Medulla oblongata (tissue), 1 donor: ENCODE results near the gene ARL6IP1.
"Not testable (repeated sequence)": the region's sequence is repeated elsewhere in the genome, so short reads cannot be mapped to it uniquely, and the experiment has no call there.

ENCODE experiments used
- DNase-seq: peaks from one replicate; pipeline ENCODE4 v3.0.0-alpha.2; 2015; ENCODE audit errors: extremely low spot score

The ARL6IP1 gene

DNA sequence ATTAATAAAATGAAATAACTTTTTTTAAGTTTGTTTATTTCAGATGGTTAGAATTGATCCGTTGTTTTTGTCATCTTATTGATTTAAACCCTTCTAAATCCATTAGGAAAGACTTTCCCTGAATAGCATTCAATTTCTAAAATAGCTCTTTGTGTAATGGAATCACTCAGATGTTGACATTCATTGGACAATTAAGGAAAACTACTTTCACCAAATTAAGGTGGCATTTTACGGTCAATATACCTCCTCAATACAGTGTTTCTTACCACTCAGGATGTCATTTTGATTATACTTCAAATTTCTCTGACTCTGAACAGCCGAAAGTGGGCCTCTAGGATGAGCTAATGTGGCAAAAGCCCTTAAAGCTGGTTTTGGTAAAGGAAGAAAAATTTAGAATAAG is 1.8 kb downstream of the ARL6IP1 start:
- DNase-seq, result no peak

DNA sequence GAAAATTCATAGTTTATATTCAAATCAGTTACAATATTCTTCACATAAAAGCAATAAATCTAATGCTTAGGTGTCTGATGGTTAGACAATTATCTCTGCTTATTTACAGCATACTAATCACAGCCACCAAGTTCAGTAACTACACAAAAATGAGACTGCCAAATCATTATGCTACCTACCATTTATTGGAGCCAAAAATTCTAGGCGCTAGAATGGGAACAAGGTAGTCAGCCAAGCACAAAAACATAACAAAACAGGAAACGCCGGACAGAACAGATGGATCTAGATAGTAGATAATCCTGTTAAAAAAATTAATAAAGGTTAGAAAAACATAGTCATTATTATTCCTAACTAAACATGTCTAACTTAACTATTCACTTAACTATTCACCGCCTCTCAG is 3.6 kb downstream of the ARL6IP1 start:
- DNase-seq, result no peak

DNA sequence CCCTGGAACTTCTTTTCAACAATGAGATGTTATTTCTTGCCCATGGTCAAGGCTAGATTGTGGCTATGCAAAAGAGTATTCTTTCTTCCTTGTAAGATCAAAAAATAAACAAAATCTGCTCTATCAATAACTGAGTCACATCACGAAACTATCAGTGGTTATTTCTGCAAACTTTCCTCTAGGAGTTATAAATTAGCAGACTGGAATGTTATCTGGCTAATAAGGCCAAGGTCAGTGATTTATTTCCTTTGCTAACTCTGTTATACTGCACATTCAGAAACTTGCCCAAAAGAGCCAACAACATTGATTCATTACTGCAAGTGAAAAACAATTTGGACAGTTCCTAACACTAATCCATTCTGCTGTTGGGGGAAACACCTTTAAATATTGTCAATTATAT is 5.0 kb downstream of the ARL6IP1 start:
- no peak for DNase-seq

DNA sequence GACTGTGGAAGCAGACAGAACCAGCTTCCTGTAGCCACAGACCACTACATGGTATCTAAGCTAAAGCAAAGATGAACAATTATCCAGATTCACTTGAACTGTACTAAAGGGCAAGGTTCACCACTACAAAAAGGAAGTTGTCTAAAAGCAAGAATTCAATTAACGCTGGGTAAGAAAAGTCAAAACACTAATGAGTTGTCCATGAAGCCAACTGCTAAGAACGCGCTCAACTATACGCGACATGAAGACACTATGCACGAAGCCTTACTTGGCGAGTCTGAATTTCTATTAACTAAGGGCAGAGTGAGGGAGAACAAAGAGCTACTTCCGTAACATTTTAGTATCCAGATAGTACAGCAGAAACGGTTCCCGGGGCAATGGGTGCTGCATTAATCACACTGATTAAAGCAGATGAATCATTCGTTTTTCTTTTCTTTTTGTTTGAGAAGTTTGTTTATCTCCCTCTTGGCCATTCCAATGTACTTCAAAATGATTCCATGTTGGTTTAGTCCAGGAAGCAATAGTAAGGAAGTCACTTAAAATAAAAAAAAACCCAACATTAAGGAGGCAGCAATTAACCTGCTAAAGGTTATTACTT is 8.4 kb downstream of the ARL6IP1 start:
- DNase-seq, result no peak

DNA sequence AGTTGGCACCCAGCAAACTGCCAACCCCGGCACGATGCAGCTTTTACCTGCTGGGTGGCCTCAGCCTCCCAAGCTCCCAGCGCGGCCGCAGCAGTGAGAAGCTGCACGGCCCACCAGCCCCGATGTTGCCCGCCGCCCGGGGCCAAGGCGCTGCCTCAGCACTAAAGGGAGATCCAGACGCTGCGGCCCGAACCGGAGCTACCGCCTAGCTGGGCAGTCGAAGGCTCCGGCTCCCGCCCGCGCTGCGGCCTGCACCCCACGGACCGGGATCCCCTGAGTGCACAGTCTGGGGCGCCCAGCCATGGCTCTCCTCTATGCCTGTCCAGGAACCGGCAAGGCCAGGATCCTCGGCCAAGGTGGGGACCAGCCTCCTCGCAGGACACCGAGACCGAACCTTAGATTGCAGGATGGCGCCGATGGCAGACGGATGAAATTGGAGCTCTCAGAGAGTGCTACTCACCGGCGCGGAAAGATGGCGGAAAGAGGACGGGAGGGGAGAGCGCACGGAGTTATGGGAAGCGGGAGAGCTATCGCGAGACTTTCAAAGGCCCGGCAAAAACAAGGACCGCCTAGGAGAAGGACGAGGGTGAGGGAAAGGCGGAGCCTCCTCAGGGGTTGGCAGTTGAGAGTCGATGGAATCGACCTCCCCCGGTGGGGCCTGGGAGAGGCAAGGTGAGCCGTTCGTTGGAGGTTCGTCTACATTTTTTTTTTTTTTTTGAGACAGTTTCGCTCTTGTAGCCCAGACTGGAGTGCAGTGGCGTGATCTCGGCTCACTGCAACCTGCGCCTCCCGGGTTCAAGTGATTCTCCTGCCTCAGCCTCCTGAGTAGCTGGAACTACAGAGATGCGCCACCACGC is 11.3 kb downstream of the ARL6IP1 start, which contains the start of gene RPS15A:
Gene RPS15A, minus strand, starts transcription at position 485 of the 857 bp plus-strand sequence. CDS start 1,221 bp downstream, outside the sequence.
- DNase-seq, result peak; percentile 98

DNA sequence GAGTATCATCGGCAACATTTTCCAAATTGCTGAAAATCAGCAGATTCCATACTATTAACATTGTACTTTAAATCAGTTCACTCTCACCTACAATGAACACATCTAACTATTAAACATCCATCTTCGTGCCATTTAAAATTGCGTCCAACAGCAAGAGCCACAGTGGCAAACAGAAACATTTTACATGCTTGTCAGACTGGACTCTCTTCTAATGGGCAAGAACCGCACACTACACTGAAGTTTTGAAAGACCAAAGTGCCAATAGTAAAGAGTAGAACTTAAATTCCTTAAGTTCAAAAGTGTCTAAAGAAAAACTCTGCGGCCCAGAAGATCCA is 11.9 kb downstream of the ARL6IP1 start:
- peak; percentile 28 for DNase-seq

DNA sequence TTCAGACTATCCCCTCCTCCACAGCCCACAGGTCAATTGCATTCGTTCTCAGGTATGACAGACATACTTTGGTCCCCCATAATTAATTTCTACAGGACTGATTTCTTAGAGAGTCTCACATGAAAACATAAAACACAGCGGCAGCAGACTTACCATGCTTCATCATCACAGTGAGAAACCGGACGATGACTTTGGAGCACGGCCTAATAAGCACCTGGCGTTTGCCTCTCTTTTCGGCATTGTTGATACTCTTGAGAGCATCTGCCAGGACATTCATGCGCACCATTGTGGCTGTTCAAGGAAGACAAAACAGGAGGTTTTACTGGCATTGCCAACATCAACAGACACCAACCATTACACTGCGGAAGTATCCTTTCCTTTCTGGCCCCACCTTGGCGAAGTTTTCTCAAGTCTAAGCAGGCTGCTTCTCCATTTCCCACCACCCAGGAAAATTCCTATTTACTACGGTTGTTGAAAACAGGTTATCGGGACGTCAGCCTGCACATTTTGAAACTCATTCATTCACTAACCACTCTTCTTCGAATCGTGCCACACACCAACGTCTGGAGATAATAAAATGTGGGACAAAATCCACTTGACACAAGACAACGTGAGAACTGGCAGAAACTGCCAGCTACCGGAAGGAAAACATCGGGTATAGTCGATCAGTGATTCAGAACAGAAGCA is 12.4 kb downstream of the ARL6IP1 start:
- DNase-seq, result no peak

DNA sequence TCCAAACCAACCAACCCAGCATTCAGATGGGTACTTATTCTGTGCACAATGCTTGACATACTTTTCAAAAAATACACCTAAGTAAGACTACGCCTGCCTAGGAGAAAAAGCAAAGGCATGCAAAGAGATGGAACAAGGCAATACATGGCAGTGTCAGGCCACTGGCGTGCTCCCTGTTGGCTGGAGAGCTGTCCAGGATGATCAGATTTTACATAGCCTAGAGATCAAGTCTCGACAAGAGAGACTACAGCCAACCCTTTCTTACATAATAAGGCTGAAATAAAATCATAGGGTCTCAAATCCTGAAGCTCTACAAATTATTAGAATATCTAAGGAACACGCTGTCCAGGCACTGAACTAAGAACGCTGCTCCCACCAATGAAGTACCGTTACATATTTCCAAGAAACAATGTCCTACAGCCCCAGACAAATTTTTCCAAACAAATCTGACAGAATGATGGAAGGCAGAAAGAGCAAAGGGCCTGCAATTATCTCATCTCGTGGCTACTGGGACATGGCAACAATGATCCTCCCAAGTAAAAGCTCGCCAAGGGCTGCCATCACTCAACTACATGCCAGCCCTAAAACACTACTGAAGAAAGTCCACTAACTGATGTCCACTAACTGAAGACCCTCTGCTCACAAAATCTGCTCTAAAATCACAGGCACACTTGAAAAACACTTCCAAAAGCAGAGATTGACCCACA is 16.3 kb downstream of the ARL6IP1 start:
- DNase-seq, result no peak

DNA sequence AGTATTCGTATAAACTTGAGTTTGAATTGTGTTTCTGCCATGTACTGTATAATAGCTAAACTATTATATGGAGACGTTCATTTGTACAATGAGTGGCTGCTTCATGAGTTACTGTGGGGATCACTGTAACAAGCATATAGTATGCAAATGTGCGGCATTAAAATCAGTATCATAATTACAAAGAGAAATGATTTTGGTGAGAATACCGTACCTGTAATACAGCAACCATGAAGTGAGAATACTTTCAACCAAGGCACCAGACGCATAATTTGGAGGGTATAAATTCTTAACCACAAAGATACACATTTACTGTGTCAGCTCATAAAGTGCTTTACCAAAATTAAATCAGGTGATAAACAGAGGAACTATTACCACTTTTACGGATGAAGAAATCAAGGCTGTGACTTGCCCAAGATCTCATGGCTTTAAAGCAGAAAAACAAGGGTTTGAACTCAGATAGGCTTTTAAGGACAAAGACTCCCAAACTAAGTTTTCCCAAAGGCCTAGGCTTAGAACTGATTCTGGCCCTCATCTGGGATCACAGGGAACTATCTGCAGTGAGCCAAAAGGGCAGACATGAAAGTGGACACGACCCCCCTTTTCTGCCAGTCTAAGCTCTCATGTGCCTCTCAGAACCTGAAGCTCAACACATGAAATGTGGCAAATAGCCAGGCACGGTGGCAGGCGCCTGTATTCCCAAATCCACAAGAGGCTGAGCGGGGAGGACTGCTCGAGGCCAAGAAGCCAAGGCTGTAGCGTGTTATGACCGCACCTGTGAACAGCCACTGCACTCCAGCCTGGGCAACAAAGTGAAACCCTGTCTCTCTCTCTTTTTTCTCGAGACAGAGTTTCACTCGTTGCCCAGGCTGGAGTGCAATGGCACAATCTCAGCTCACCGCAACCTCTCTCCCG is 17.7 kb downstream of the ARL6IP1 start:
- no peak for DNase-seq

DNA sequence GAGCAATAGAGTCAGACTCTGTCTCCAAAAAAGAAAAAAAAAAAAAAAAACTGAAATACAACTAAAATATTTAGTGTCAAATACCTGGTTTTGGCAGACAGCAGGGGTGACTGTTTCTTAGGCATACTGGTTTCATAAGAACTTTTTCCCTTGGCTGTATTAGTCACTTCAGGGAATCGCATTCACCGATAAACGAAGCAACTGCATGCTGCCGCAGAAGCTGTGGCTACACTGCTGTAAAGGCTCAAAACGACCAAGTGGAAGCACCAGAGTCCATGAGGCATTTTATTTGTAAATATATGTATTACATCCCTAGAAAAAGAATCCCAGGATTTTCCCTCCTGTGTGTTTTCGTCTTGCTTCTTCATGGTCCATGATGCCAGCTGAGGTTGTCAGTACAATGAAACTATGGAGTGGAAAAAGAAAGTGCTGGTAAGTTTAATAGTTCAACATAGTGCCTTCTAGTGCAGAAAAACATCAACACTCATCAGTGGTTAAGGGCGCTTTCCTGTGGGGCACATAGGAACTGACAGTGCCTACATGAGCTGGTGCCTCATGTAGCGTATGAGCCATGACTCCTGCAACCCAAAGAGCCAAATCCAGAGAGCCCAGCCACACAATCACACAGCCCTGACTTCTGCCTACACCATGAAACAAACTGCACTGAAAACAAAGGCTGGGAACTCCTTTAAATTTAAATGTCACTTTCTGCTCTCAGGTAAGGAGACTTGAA is 18.5 kb downstream of the ARL6IP1 start:
- no peak for DNase-seq

DNA sequence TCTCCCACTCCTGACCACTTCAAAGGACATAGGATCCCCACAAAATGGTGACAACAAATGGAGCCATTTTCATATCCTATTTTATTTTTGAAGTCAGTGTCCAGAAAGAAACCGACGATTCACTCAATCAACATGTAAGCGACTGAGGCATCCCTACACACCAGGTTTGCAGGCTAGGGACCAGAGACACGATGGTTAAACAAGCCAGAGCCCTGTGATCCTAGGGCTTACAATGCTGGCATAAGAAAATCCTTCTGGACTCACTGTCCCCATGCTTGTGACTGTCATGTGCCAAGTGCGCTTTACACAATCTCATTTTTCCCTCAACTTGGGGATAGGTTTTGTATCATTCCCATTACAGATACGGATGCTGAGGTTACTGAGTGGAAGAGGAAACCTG is 20.1 kb downstream of the ARL6IP1 start:
- DNase-seq, result not testable (repeated sequence)

DNA sequence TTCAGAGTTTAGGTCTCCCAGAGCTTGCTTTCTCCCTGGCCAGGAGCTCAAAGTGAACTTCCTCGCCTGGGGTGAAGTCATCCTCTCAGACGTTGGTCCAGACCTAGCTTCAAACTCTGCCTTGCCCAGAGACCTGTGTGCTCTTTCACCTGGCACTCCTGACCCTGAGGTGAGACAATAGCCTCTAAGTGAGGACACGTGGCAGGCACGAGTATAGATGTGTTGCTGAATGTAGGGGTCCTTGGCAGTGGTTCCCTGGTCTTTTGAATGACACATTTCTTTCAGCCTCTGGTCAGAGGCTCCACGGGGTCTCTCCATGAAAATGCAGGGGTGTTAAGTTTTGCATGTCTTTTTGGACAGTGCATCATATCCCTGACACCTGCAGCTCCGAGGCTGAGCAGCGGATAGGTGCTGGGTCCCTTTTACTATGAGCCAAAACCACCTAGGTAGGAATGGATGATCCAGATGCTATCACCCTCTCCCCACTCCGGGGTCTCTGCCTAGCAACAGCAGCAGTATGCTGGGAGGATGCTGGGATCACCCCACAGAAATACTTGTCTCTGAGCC is 20.8 kb downstream of the ARL6IP1 start:
- DNase-seq, result not testable (repeated sequence)

DNA sequence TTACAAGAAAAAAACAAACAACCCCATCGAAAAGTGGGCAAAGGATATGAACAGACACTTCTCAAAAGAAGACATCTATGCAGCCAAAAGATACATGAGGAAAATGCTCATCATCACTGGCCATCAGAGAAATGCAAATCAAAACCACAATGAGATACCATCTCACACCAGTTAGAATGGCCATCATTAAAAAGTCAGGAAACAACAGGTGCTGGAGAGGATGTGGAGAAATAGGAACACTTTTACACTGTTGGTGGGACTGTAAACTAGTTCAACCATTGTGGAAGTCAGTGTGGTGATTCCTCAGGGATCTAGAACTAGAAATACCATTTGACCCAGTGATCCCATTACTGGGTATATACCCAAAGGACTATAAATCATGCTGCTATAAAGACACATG is 23.7 kb downstream of the ARL6IP1 start:
- DNase-seq, result not testable (repeated sequence)

DNA sequence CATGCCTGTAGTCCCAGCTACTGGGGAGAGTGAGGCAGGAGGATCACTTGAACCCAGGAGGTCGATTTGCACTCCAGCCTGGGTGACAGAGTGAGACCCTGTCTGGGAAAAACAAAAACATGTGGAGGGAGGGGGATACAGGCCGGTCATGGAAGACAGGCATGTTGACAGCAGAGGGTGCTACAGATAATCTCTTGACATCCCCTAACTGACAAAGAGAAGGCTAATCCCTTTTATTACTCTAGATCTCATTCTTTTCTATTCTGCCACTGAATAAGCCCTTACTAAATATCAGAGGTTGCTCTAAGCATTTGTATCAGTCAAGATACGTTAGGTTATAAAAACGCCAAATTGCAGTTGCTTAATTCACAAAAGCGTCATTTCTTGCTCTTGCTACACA is 25.0 kb downstream of the ARL6IP1 start:
- not testable (repeated sequence) for DNase-seq

DNA sequence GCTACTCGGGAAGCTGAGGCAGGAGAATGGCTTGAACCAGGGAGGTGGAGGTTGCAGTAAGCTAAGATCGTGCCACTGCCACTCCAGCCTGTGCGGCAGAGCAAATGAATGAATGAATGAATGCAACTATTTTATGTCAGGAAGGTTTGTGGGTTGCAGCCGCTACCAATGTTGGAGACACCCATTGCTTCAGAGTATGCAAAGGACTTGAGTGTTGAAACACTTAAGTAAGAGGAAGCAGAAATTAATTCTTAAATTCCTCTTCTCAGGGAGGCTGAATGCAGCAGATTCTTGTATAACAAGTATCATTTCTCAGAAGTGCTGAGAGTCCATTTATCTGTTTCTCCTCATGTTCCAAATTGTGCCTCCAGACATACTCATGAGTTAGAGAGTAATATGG is 26.7 kb downstream of the ARL6IP1 start:
- not testable (repeated sequence) for DNase-seq

DNA sequence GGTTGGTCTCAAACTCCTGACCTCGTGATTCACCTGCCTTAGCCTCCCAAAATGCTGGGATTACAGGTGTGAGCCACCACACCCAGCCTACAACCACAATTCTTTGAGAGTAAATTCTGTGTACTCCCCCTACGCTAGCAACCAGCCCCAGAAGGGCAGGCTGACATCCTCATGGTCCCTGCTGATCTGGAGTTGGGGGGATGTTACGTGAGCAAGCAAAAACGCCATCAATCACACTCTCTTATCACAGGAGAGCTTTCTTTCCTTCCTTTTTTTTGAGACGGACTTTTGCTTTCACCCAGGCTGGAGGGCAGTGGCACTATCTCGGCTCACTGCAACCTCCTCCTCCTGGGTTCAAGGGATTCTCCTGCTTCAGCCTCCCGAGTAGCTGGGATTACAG is 29.2 kb downstream of the ARL6IP1 start:
- not testable (repeated sequence) for DNase-seq

DNA sequence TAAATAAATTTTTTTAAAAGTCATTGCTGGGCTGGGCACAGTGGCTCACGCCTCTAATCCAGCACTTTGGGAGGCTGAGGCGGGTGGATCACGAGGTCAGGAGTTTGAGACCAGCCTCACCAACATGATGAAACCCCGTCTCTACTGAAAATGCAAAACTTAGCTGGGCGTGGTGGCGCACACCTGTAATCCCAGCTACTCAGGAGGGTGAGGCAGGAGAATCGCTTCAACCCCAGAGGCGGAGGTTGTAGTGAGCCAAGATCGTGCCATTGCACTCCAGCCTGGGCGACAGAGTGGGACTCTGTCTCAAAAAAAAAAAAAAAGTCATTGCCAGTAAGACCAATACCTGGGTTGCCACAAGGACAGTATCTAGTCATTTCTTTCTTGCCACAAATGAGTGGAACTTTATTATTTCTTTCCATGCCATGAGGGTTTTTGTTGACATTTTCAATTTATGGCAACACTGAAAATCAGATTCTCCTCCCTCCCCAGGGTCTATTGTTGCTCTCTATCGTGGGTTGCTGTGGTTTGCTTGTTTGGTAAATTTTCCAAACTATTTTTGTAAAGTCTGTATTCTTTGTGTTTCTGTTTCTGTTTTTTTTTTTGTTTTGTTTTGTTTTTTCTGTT is 30.9 kb downstream of the ARL6IP1 start:
- not testable (repeated sequence) for DNase-seq

DNA sequence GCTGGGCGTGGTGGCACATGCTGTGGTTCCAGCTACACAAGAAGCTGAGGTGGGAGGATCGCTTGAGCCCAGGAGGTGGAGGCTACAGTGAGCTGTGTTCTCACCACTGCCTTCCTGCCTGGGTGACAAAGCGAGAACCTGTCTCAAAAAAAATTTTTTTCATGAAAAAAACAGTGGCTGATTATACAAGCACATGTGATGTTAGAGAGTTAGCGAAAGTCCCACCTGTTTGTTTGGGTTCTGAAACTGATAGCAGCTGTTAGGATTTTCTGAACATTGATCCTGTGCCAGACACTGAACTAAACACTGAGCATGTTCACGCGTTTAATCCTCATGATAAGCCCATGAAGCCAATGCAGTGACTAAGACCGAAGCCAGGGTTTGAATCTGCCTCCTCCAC is 34.1 kb downstream of the ARL6IP1 start:
- DNase-seq, result not testable (repeated sequence)

DNA sequence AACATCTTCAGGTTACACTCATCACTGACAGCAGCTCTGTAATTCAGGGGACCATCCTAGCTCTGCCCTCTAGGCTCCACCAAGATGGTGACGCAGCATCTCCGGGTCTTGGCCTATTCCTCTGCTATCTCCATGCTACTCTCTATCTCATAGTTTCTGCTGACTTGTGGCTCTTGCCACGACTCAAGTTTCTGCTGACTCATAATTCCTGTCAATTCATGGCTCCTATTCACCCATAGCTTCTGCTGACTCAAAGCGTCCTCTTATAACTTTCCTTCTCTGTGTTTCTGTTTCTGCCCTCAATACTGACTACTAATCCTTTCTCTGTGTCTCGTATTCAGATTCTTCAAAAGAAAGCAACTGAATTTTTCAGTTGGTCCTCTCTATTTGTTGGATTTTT is 38.6 kb downstream of the ARL6IP1 start:
- DNase-seq, result not testable (repeated sequence)
